ENCODE data around the gene AIG1.

AIG1 gene

DNA sequence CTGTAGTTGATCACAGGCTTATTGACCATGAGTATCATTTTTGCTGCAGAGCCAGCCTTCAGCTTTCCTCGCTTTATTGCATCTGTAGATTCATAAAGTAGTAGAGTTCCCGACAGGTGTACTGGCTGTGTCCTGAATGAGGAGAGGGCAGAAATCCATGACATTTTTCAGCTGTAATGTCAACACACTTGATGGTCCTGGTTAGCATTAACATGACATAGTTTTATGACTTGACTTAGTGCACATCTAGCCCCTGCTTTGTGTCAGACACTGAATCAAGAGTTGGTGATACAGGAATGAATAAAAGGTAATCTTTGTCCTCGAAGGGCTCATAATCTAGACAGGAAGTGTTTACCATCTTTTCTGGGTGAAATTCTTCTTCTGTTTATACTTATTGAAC, 55.0 kb downstream of the AIG1 start:
- Histone ChIP-seq H3K9me3 (replicated peaks; ENCODE audit: insufficient read depth, low read length) (no peaks in the 10 kb centered on the region), H3K9me2 (replicated peaks; ENCODE audit: insufficient read depth, low read length) (no peaks in the 10 kb centered on the region), H3K4me2 (ENCODE audit: low read depth, low read length) (no peak overlapping the region), H2AFZ (ENCODE audit: low read length) (no peak overlapping the region), H3F3A (ENCODE audit: insufficient read depth, low read length) (no peaks in the 10 kb centered on the region), H3K36me3 (replicated peaks; ENCODE audit: insufficient read depth, low read length) (no peaks in the 10 kb centered on the region), H3K9ac (ENCODE audit: low read length) (no peak overlapping the region), H3K27ac (ENCODE audit: low read length) (no peak overlapping the region), H3K4me3 (ENCODE audit: low read length) (no peak overlapping the region), H3K79me2 (ENCODE audit: low read length) (no peaks in the 10 kb centered on the region), H3K4me1 (ENCODE audit: low read length) (no peaks in the 10 kb centered on the region; the same call in 1 of the 2 replicates), H3K27me3 (replicated peaks; ENCODE audit: insufficient read depth, low read length) (no peaks in the 10 kb centered on the region), H4K20me1 (ENCODE audit: insufficient read depth, low read length) (no peaks in the 10 kb centered on the region)
- TF ChIP-seq EZH2 (optimal IDR thresholded peaks at IDR 0.05; ENCODE audit: low read depth, low read length) (no peak), EZH2phosphoT487 (IDR thresholded peaks at IDR 0.05; ENCODE audit: low read length) (no peak)
- TF ChIP-seq, protein P1, sequence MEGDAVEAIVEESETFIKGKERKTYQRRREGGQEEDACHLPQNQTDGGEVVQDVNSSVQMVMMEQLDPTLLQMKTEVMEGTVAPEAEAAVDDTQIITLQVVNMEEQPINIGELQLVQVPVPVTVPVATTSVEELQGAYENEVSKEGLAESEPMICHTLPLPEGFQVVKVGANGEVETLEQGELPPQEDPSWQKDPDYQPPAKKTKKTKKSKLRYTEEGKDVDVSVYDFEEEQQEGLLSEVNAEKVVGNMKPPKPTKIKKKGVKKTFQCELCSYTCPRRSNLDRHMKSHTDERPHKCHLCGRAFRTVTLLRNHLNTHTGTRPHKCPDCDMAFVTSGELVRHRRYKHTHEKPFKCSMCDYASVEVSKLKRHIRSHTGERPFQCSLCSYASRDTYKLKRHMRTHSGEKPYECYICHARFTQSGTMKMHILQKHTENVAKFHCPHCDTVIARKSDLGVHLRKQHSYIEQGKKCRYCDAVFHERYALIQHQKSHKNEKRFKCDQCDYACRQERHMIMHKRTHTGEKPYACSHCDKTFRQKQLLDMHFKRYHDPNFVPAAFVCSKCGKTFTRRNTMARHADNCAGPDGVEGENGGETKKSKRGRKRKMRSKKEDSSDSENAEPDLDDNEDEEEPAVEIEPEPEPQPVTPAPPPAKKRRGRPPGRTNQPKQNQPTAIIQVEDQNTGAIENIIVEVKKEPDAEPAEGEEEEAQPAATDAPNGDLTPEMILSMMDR (IDR thresholded peaks at IDR 0.05; ENCODE audit: low read length) = no peak
- DNase-seq = no peak

DNA sequence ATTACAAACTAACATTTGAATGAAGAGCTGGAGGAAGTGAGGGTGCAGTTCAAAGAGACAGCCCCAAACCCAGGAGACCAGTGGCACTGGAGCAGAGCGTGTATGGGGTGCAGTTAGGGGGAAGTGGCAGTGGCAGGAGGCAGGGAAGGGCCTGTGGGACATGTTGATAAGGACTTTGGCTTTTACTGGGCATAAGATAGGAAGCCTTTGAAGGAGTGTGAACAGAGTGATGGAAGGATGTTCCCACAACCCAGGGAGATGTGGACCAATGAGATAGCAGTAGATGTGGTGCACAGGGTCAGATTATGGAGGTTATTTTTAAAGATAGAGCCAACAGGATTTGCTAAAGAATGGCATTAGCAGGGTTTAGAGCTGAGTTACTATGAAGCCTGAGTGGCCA, 56.4 kb downstream of the AIG1 start:
- Histone ChIP-seq H4K20me1 (ENCODE audit: insufficient read depth, low read length) (no peaks in the 10 kb centered on the region), H3K4me1 (ENCODE audit: low read length) (no peaks in the 10 kb centered on the region; the same call in 1 of the 2 replicates), H3F3A (ENCODE audit: insufficient read depth, low read length) (no peaks in the 10 kb centered on the region), H2AFZ (ENCODE audit: low read length) (no peak overlapping the region), H3K79me2 (ENCODE audit: low read length) (no peaks in the 10 kb centered on the region), H3K27me3 (replicated peaks; ENCODE audit: insufficient read depth, low read length) (no peaks in the 10 kb centered on the region), H3K9me3 (replicated peaks; ENCODE audit: insufficient read depth, low read length) (no peaks in the 10 kb centered on the region), H3K4me3 (ENCODE audit: low read length) (no peak overlapping the region), H3K4me2 (ENCODE audit: low read depth, low read length) (no peak overlapping the region), H3K27ac (ENCODE audit: low read length) (no peak overlapping the region), H3K36me3 (replicated peaks; ENCODE audit: insufficient read depth, low read length) (no peaks in the 10 kb centered on the region), H3K9me2 (replicated peaks; ENCODE audit: insufficient read depth, low read length) (no peaks in the 10 kb centered on the region), H3K9ac (ENCODE audit: low read length) (no peak overlapping the region)
- no peak for DNase-seq
- TF ChIP-seq, protein P1 (IDR thresholded peaks at IDR 0.05; ENCODE audit: low read length) = no peak
- TF ChIP-seq EZH2phosphoT487 (IDR thresholded peaks at IDR 0.05; ENCODE audit: low read length) = no peak
- no peak for TF ChIP-seq EZH2 (optimal IDR thresholded peaks at IDR 0.05; ENCODE audit: low read depth, low read length)

DNA sequence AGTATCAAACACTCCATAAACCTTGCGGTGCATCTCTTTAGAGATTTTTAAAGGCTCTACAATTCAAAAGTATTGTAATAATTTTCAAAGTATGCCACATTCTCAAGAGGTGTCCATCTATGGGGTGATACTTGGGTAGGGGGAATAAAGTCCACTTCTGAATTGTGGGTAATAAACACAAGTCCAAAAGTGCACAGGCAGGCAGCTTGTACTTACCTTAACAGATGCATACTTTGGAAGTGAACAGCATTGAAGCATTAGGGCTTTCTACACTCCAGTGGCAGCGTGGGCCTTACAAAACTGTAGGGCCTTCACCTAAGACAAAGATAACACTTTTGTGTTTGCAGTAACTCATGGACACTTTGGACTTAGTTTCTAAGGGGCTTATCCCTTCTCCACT, 58.6 kb downstream of the AIG1 start:
- Histone ChIP-seq H3K36me3 (replicated peaks; ENCODE audit: insufficient read depth, low read length) (no peaks in the 10 kb centered on the region), H3K4me3 (ENCODE audit: low read length) (no peak overlapping the region), H3K79me2 (ENCODE audit: low read length) (no peaks in the 10 kb centered on the region), H3K9me3 (replicated peaks; ENCODE audit: insufficient read depth, low read length) (no peaks in the 10 kb centered on the region), H2AFZ (ENCODE audit: low read length) (no peak overlapping the region), H3K4me1 (ENCODE audit: low read length) (no peaks in the 10 kb centered on the region), H4K20me1 (ENCODE audit: insufficient read depth, low read length) (no peaks in the 10 kb centered on the region), H3K27me3 (replicated peaks; ENCODE audit: insufficient read depth, low read length) (no peaks in the 10 kb centered on the region), H3F3A (ENCODE audit: insufficient read depth, low read length) (no peaks in the 10 kb centered on the region), H3K4me2 (ENCODE audit: low read depth, low read length) (no peak overlapping the region), H3K9ac (ENCODE audit: low read length) (no peak overlapping the region), H3K27ac (ENCODE audit: low read length) (no peak overlapping the region), H3K9me2 (replicated peaks; ENCODE audit: insufficient read depth, low read length) (no peaks in the 10 kb centered on the region)
- no peak for TF ChIP-seq EZH2 (optimal IDR thresholded peaks at IDR 0.05; ENCODE audit: low read depth, low read length)
- TF ChIP-seq, protein P1 (IDR thresholded peaks at IDR 0.05; ENCODE audit: low read length) = no peak
- no peak for TF ChIP-seq EZH2phosphoT487 (IDR thresholded peaks at IDR 0.05; ENCODE audit: low read length)
- DNase-seq = no peak

All from MM.1S (cell line).